Measurements from ENCODE around the gene RAPGEF2.
"Not testable (repeated sequence)": the region's sequence is repeated elsewhere in the genome, so short reads cannot be mapped to it uniquely, and the experiment has no call there.

The RAPGEF2 gene

GRCh38 chr4:159232465-159233106 lies 129.7 kb downstream of the RAPGEF2 start:
- in situ Hi-C loops (cut with MboI; ENCODE audit: low sequenced_read_pairs) = no loop called here

- in situ Hi-C loops (cut with MboI; ENCODE audit: low sequenced_read_pairs) = no loop called here
Observed at GRCh38 chr4:159235779-159236368, 133.0 kb downstream of the RAPGEF2 start.

- in situ Hi-C loops (cut with MboI; ENCODE audit: low sequenced_read_pairs) = no loop called here
Observed at GRCh38 chr4:159237975-159238374, 135.1 kb downstream of the RAPGEF2 start.

- in situ Hi-C loops (cut with MboI; ENCODE audit: low sequenced_read_pairs) = no loop called here
Observed at GRCh38 chr4:159238631-159239030, 135.8 kb downstream of the RAPGEF2 start.

- in situ Hi-C loops (cut with MboI; ENCODE audit: low sequenced_read_pairs) = no loop called here
Observed at GRCh38 chr4:159239629-159240028, 136.8 kb downstream of the RAPGEF2 start.

- in situ Hi-C loops (cut with MboI; ENCODE audit: low sequenced_read_pairs) = no loop called here
Observed at GRCh38 chr4:159240046-159240445, 137.2 kb downstream of the RAPGEF2 start.

GRCh38 chr4:159240687-159241086 lies 137.8 kb downstream of the RAPGEF2 start:
- in situ Hi-C loops (cut with MboI; ENCODE audit: low sequenced_read_pairs) = no loop called here

GRCh38 chr4:159242427-159242826 lies 139.5 kb downstream of the RAPGEF2 start:
- in situ Hi-C loops (cut with MboI; ENCODE audit: low sequenced_read_pairs) = no loop called here

GRCh38 chr4:159248384-159249178 lies 145.7 kb downstream of the RAPGEF2 start:
- in situ Hi-C loops (cut with MboI; ENCODE audit: low sequenced_read_pairs) = no loop called here

GRCh38 chr4:159250751-159251325 lies 148.0 kb downstream of the RAPGEF2 start:
- in situ Hi-C loops (cut with MboI; ENCODE audit: low sequenced_read_pairs) = no loop called here

GRCh38 chr4:159251580-159251979 lies 148.7 kb downstream of the RAPGEF2 start:
- in situ Hi-C loops (cut with MboI; ENCODE audit: low sequenced_read_pairs) = not testable (repeated sequence)

GRCh38 chr4:159252491-159252890 lies 149.6 kb downstream of the RAPGEF2 start:
- in situ Hi-C loops (cut with MboI; ENCODE audit: low sequenced_read_pairs) = no loop called here

GRCh38 chr4:159256037-159256436 lies 153.2 kb downstream of the RAPGEF2 start:
- in situ Hi-C loops (cut with MboI; ENCODE audit: low sequenced_read_pairs) = no loop called here

GRCh38 chr4:159258889-159259560 lies 156.1 kb downstream of the RAPGEF2 start:
- in situ Hi-C loops (cut with MboI; ENCODE audit: low sequenced_read_pairs) = no loop called here

- in situ Hi-C loops (cut with MboI; ENCODE audit: low sequenced_read_pairs) = no loop called here
Observed at GRCh38 chr4:159264057-159264456, 161.2 kb downstream of the RAPGEF2 start.

GRCh38 chr4:159266981-159267868 lies 164.3 kb downstream of the RAPGEF2 start:
- in situ Hi-C loops (cut with MboI; ENCODE audit: low sequenced_read_pairs) = no loop called here

- in situ Hi-C loops (cut with MboI; ENCODE audit: low sequenced_read_pairs) = no loop called here
Observed at GRCh38 chr4:159267869-159268285, 165.0 kb downstream of the RAPGEF2 start.

- in situ Hi-C loops (cut with MboI; ENCODE audit: low sequenced_read_pairs) = no loop called here
Observed at GRCh38 chr4:159268607-159269006, 165.7 kb downstream of the RAPGEF2 start.

GRCh38 chr4:159269116-159269515 lies 166.2 kb downstream of the RAPGEF2 start:
- in situ Hi-C loops (cut with MboI; ENCODE audit: low sequenced_read_pairs) = no loop called here

GRCh38 chr4:159269956-159270355 lies 167.1 kb downstream of the RAPGEF2 start:
- in situ Hi-C loops (cut with MboI; ENCODE audit: low sequenced_read_pairs) = no loop called here
